Muscle layer of duodenum (tissue), 2 donors: ENCODE measurements around the gene TOM1L1.

Experiments used
- H3K27ac ChIP-seq: one replicate; pipeline ENCODE4 v1.7.0; 2013; ENCODE audit warnings: mild to moderate bottlenecking, low read length
- H3K27me3 ChIP-seq: one replicate; pipeline ENCODE4 v1.7.0; 2013; ENCODE audit warnings: low read depth, mild to moderate bottlenecking, control low read depth, low read length
- H3K36me3 ChIP-seq, 2 donors: one replicate each; pipeline ENCODE4 v1.7.0; 2013; ENCODE audit warnings: low read length in 2 of 2, control low read depth in 1 of 2, mild to moderate bottlenecking in 1 of 2; ENCODE audit not compliant: insufficient read depth in 2 of 2, control insufficient read depth in 1 of 2
- H3K4me1 ChIP-seq, 2 donors: one replicate each; pipeline ENCODE4 v1.7.0; 2013; ENCODE audit warnings: low read length in 2 of 2, mild to moderate bottlenecking in 2 of 2, control low read depth in 1 of 2, moderate library complexity in 1 of 2; ENCODE audit not compliant: insufficient read depth in 2 of 2, control insufficient read depth in 1 of 2
- H3K4me3 ChIP-seq, 2 donors: one replicate each; pipeline ENCODE4 v1.7.0; 2013; ENCODE audit warnings: low read length in 2 of 2, low read depth in 1 of 2, mild to moderate bottlenecking in 1 of 2
- H3K9me3 ChIP-seq, 2 donors: one replicate each; pipeline ENCODE4 v1.7.0; 2013; ENCODE audit warnings: low read length in 2 of 2, control low read depth in 1 of 2, mild to moderate bottlenecking in 1 of 2; ENCODE audit not compliant: control insufficient read depth in 1 of 2
- donor health status: healthy.

Gene TOM1L1

GRCh38 chr17:54992797-54993639 lies 92.4 kb downstream of the TOM1L1 start:
- no peak overlapping the region for H3K4me3 ChIP-seq
- H3K9me3 ChIP-seq, result no peaks in the 10 kb centered on the region
- no peaks in the 10 kb centered on the region for H3K4me1 ChIP-seq
- H3K36me3 ChIP-seq, result peaks cover 0 to 9% of the 10 kb centered on the region in 2 donors
- H3K27me3 ChIP-seq, result no peaks in the 10 kb centered on the region
- no peak overlapping the region for H3K27ac ChIP-seq

DNA sequence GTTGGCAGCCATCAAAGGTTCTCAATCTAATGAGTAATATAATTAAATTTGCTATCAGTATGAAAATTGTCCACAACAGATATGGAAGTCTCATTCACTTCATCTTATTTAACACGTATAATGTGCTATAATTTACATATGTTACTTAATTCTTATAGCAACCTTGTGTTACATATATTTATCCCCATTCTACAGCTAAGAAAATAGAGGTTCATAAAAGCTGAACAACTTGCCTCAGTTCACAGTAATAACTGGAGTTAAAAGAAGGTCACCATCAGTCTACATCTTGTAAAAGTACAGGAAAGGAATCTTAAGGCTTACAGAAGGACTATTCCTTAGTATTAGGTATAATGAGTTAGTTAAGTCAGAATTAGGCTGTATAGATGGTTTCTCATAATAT lies 95.8 kb downstream of the TOM1L1 start:
- H3K4me1 ChIP-seq, result no peaks in the 10 kb centered on the region
- H3K27ac ChIP-seq, result no peak overlapping the region
- peaks cover 0 to 18% of the 10 kb centered on the region in 2 donors for H3K36me3 ChIP-seq
- H3K4me3 ChIP-seq, result no peak overlapping the region
- no peaks in the 10 kb centered on the region for H3K9me3 ChIP-seq
- H3K27me3 ChIP-seq, result no peaks in the 10 kb centered on the region

GRCh38 chr17:55002458-55002857 lies 101.8 kb downstream of the TOM1L1 start:
- H3K4me1 ChIP-seq, result no peaks in the 10 kb centered on the region
- no peak overlapping the region for H3K4me3 ChIP-seq
- no peak overlapping the region for H3K27ac ChIP-seq
- H3K9me3 ChIP-seq, result no peaks in the 10 kb centered on the region
- H3K27me3 ChIP-seq, result no peaks in the 10 kb centered on the region
- H3K36me3 ChIP-seq, result peaks cover 0 to 8% of the 10 kb centered on the region in 2 donors

DNA sequence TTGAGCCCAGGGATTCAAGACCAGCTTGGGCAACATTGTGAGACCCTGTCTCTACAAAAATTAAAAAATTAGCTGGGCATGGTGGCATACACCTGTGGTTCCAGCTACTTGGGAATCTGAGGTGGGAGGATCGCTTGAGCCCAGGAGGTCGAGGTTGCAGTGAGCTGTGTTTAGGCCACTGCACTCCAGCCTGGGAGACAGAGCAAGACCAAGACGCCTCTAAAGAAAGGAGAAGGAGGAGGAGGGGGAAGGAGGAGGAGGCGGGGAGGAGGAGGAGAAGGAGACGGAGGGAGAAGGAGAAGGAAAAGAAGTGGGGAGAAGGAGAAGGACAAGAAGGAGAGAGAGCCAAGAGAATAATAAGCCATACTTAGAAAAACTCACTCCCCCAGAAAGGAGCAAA lies 103.8 kb downstream of the TOM1L1 start:
- H3K36me3 ChIP-seq, result peaks cover 6 to 18% of the 10 kb centered on the region in 2 donors
- no peaks in the 10 kb centered on the region for H3K4me1 ChIP-seq
- no peaks in the 10 kb centered on the region for H3K27me3 ChIP-seq
- no peak overlapping the region for H3K27ac ChIP-seq
- no peak overlapping the region for H3K4me3 ChIP-seq
- no peaks in the 10 kb centered on the region for H3K9me3 ChIP-seq

GRCh38 chr17:55005520-55005919 lies 104.9 kb downstream of the TOM1L1 start:
- H3K27me3 ChIP-seq, result no peaks in the 10 kb centered on the region
- no peaks in the 10 kb centered on the region for H3K4me1 ChIP-seq
- no peak overlapping the region for H3K27ac ChIP-seq
- H3K9me3 ChIP-seq, result no peaks in the 10 kb centered on the region
- peaks cover 6 to 12% of the 10 kb centered on the region in 2 donors for H3K36me3 ChIP-seq
- H3K4me3 ChIP-seq, result no peak overlapping the region
